Gastrocnemius medialis (tissue), 4 donors: ENCODE measurements around the gene PRR5. TPM values are rescaled to one million over a fixed set of nuclear protein-coding genes. Genes with fewer than 3 reads are reported as not detected.

Experiments used
- ATAC-seq, 2 donors: fragments of 150-250 bp; one replicate each; pipeline ENCODE4 v1.9.1; 2016
- DNase-seq, 2 donors: peaks; one replicate each; pipeline ENCODE4 v3.0.0-alpha.2; 2019
- H3K27ac ChIP-seq, 4 donors: fragments of 200-600 bp; sonication (generic); 1 replicate in 1 of 4; 2 replicates in 3 of 4; pipeline ENCODE4 v1.5.1; 2016 to 2018; ENCODE audit warnings: mild to moderate bottlenecking in 2 of 4, moderate library complexity in 1 of 4
- H3K27me3 ChIP-seq, 3 donors: fragments of 200-600 bp; sonication (generic) in 2 of 3; 1 replicate in 1 of 3; 2 replicates in 2 of 3; pipeline versions ENCODE4 v1.5.1 to v1.6.0; 2016 to 2019; ENCODE audit warnings: mild to moderate bottlenecking in 1 of 3, moderate library complexity in 1 of 3
- H3K36me3 ChIP-seq, 2 donors: fragments of 200-600 bp; sonication (generic) in 1 of 2; one replicate each; pipeline ENCODE4 v1.5.1; 2017 to 2018
- H3K4me1 ChIP-seq, 2 donors: fragments of 200-600 bp; sonication (generic) in 1 of 2; one replicate each; pipeline ENCODE4 v1.5.1; 2016 to 2017; ENCODE audit warnings: mild to moderate bottlenecking in 2 of 2
- H3K4me3 ChIP-seq, 4 donors: fragments of 200-600 bp; sonication (generic) in 3 of 4; 1 replicate in 1 of 4; 2 replicates in 3 of 4; pipeline ENCODE4 v1.5.1; 2016 to 2019; ENCODE audit warnings: mild to moderate bottlenecking in 2 of 4
- H3K9me3 ChIP-seq, 3 donors: fragments of 200-600 bp; sonication (generic) in 2 of 3; 1 replicate in 1 of 3; 2 replicates in 2 of 3; pipeline ENCODE4 v1.5.1; 2016 to 2019
- POLR2A ChIP-seq, 2 donors: fragments of 450-650 bp; IDR thresholded peaks; one replicate each; pipeline ENCODE4 v1.6.1; 2017; ENCODE audit warnings: antibody characterized with exemption in 2 of 2, mild to moderate bottlenecking in 2 of 2, moderate library complexity in 2 of 2
- in situ Hi-C, 4 donors: fragments of 200-750 bp; cut with MboI; loops; one replicate each; pipeline versions ENCODE4 v1.15.0 to v1.8.0; 2017; ENCODE audit warnings: low sequenced_read_pairs in 4 of 4
- intact Hi-C: fragments of 100-400 bp; cut with DNase I; formaldehyde crosslinking; loops from one replicate; pipeline ENCODE4 v1.15.1; 2023; ENCODE audit warnings: low total_unique reads
- total RNA-seq, 4 donors: library from RNA; depleted of rRNA; stranded (reverse); fragments of >200 nt; gene quantifications; one replicate each; pipeline versions ENCODE4 v1.1.0 to v1.2.3, GENCODE V29; 2016
- TF ChIP-seq, protein P1 (sequence below), 5 experiments: fragments of 450-650 bp in 3 of 5; fragments of 200-600 bp in 2 of 5; sonication (generic) in 2 of 5; IDR thresholded peaks in 4 of 5; conservative IDR thresholded peaks in 1 of 5; 1 replicate in 4 of 5; 2 replicates in 1 of 5; pipeline ENCODE4 v1.5.1; 2016 to 2019; ENCODE audit warnings: antibody characterized with exemption in 5 of 5, mild to moderate bottlenecking in 3 of 5, moderate library complexity in 3 of 5

The PRR5 gene
- total RNA-seq, 4 donors from 2014 or later, result 0.34 to 15.2 (median 1.3) TPM

DNA sequence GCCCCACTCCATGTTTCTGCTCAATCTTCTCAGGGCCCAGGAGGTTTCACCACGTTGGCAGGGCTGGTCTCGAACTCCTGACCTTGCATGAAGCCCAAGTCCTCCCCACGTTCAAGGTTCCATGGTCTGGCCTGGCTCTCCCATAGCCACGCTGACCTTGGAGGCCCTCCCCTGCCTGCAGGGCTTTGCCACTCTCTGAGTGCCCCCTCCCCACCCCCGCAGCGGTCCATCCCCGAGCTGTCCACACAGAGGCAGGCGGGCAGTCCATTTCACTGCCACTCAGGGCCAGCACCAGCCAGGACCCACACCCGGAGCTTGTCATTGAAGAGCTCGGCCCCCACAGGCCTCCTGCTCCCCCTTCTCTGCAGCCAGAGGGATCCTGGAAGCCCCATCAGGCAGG, 81.1 kb downstream of the PRR5 start:
- ATAC-seq (no peak), DNase-seq (no peak)
- intact Hi-C loops (no loop called here), in situ Hi-C loops (no loop called here)
- H3K4me3 ChIP-seq, result no peak overlapping the region
- no peak overlapping the region for H3K27ac ChIP-seq
- H3K4me1 ChIP-seq, result no peaks in the 10 kb centered on the region
- H3K9me3 ChIP-seq, result no peaks in the 10 kb centered on the region
- no peaks in the 10 kb centered on the region for H3K27me3 ChIP-seq
- H3K36me3 ChIP-seq, result no peaks in the 10 kb centered on the region
- TF ChIP-seq POLR2A (IDR thresholded peaks at IDR 0.05), result no peak
- TF ChIP-seq, protein P1, sequence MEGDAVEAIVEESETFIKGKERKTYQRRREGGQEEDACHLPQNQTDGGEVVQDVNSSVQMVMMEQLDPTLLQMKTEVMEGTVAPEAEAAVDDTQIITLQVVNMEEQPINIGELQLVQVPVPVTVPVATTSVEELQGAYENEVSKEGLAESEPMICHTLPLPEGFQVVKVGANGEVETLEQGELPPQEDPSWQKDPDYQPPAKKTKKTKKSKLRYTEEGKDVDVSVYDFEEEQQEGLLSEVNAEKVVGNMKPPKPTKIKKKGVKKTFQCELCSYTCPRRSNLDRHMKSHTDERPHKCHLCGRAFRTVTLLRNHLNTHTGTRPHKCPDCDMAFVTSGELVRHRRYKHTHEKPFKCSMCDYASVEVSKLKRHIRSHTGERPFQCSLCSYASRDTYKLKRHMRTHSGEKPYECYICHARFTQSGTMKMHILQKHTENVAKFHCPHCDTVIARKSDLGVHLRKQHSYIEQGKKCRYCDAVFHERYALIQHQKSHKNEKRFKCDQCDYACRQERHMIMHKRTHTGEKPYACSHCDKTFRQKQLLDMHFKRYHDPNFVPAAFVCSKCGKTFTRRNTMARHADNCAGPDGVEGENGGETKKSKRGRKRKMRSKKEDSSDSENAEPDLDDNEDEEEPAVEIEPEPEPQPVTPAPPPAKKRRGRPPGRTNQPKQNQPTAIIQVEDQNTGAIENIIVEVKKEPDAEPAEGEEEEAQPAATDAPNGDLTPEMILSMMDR (IDR thresholded peaks at IDR 0.05 in 4 of 5, conservative IDR thresholded peaks at IDR 0.05 in 1 of 5), result no peak

DNA sequence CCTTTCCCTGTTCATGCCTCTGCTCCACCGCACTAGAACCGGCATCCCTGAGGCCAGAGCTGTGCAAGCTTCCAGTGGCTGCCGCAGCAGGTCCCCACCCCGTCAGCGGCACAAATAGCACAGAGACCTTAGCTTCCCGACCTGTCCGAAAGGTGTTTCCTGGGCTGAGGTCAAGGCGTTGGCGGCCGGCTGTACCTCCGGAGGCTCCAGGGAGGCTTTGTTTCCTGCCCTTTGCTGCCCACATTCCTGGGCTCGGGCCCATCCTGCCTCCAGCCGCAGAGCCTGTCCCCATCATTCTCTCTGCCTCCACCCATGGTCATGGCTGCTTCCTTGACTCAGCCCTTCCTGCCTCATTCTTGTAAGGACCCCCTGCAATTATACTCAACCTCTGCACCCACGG, 81.6 kb downstream of the PRR5 start:
- intact Hi-C loops (no loop called here), in situ Hi-C loops (no loop called here)
- ATAC-seq (no peak), DNase-seq (no peak)
- H3K27me3 ChIP-seq, result no peaks in the 10 kb centered on the region
- TF ChIP-seq POLR2A (IDR thresholded peaks at IDR 0.05), result no peak
- TF ChIP-seq, protein P1 (IDR thresholded peaks at IDR 0.05 in 4 of 5, conservative IDR thresholded peaks at IDR 0.05 in 1 of 5), result no peak
- H3K4me1 ChIP-seq, result no peaks in the 10 kb centered on the region
- H3K36me3 ChIP-seq, result no peaks in the 10 kb centered on the region
- no peak overlapping the region for H3K27ac ChIP-seq
- no peak overlapping the region for H3K4me3 ChIP-seq
- no peaks in the 10 kb centered on the region for H3K9me3 ChIP-seq

DNA sequence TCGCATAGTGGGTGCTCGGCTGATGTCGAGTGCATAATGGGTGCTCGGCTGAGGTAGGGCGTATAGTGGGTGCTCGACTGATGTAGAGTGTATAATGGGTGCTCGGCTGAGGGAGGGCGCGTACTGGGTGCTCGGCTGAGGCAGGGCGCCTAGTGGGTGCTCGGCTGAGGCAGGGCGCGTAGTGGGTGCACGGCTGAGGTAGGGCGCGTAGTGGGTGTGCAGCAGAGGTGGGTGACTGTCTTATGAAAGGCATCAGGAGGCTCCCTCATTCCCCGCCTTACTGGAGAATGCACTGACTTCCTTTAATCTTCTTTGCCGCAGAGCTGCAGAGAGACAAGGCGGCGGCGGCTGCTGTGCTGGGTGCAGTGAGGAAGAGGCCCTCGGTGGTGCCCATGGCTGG, 84.1 kb downstream of the PRR5 start:
- no peak for ATAC-seq
- no peak overlapping the region for H3K27ac ChIP-seq
- intact Hi-C loops, result no loop called here

DNA sequence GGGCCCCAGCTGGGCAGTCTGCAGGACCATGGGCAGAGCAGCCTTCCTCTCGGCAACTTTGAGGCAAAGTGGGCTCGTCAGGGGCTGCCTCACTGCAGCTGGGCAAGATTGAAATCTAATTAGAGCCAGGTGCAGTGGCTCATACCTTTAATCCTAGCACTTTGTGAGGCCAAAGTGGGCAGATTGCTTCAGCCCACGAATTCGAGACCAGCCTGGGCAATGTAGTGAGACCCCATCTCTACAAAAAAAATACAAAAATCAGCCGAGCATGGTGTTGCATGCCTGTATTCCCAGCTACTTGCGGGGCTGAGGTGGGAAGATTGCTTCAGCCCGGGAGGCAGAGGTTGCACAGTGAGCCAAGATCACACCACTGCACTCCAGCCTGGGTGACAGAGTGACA, 84.6 kb downstream of the PRR5 start:
- no peaks in the 10 kb centered on the region for H3K27me3 ChIP-seq
- no peaks in the 10 kb centered on the region for H3K4me1 ChIP-seq
- H3K9me3 ChIP-seq, result no peaks in the 10 kb centered on the region
- H3K4me3 ChIP-seq, result no peak overlapping the region
- intact Hi-C loops, result no loop called here
- no peaks in the 10 kb centered on the region for H3K36me3 ChIP-seq
- ATAC-seq (no peak), DNase-seq (no peak)
- H3K27ac ChIP-seq, result no peak overlapping the region
- TF ChIP-seq POLR2A (IDR thresholded peaks at IDR 0.05), result no peak
- TF ChIP-seq, protein P1 (IDR thresholded peaks at IDR 0.05 in 4 of 5, conservative IDR thresholded peaks at IDR 0.05 in 1 of 5), result no peak
- in situ Hi-C loops, result no loop called here

More for the DNA sequence above, 84.1 kb downstream of the PRR5 start:
- Histone ChIP-seq H3K36me3 (no peaks in the 10 kb centered on the region), H3K9me3 (no peaks in the 10 kb centered on the region), H3K4me1 (no peaks in the 10 kb centered on the region), H3K27me3 (no peaks in the 10 kb centered on the region), H3K4me3 (no peak overlapping the region)
- TF ChIP-seq, protein P1 (IDR thresholded peaks at IDR 0.05 in 4 of 5, conservative IDR thresholded peaks at IDR 0.05 in 1 of 5), result no peak
- no peak for TF ChIP-seq POLR2A (IDR thresholded peaks at IDR 0.05)
- in situ Hi-C loops, result no loop called here
- no peak for DNase-seq

Other genes starting within 250 kb of the PRR5 start
- gene RTL6, start 204.0 kb upstream of the PRR5 start, total RNA-seq, result 10 to 100 TPM; 21.4 to 29.2 (median 26.5) TPM
- gene ARHGAP8, start 50.4 kb downstream of the PRR5 start, total RNA-seq, result not detected